ENCODE results near the gene OCRL.

GRCh38 chrX:129614481-129615255, 74.6 kb downstream of the OCRL start:
- TF ChIP-seq CTCF (IDR thresholded peaks at IDR 0.05), result no peak
- no peak for TF ChIP-seq POLR2A (IDR thresholded peaks at IDR 0.05)

All from lower leg skin (tissue), 3 donors.